CD4-positive, alpha-beta T cell (primary cell): Measurements from ENCODE around the gene PTPRK. TPM values are rescaled to one million over a fixed set of nuclear protein-coding genes. Genes with fewer than 3 reads are reported as not detected.
A peak's percentile ranks its signal among the peaks of the same experiment; 100 is the strongest.

Experiments
- ATAC-seq: fragments of 200-7000 bp; cut with Tn5 transposase; one replicate; pipeline ENCODE4 v1.10.0; 2022; ENCODE audit warnings: mild to moderate bottlenecking; ENCODE audit not compliant: poor library complexity
- CTCF ChIA-PET: fragments of 350-600 bp; sonication (Branson Sonifier 250); formaldehyde crosslinking; loops from one replicate; lab custom pipeline; 2021; ENCODE audit warnings: antibody characterized with exemption, inconsistent platforms; lab: Charles Lee
- POLR2A ChIA-PET: fragments of 350-600 bp; sonication (Branson Sonifier 250); formaldehyde crosslinking; loops from one replicate; lab custom pipeline; 2021; ENCODE audit warnings: antibody characterized with exemption, inconsistent platforms; lab: Charles Lee
- DNase-seq, 14 experiments: peaks; one replicate each; pipeline ENCODE4 v3.0.0-alpha.2; 2013 to 2020; ENCODE audit warnings: mixed read lengths in 2 of 14
- H3K27ac ChIP-seq, 2 donors: one replicate each; pipeline versions ENCODE4 v1.5.1 to v1.7.0; 2013; ENCODE audit warnings: low read length in 2 of 2, low read depth in 1 of 2, mild to moderate bottlenecking in 1 of 2
- H3K27me3 ChIP-seq, 2 experiments: 1 replicate in 1 of 2; 2 replicates in 1 of 2; pipeline versions ENCODE4 v1.6.1 to v1.7.0; 2013; ENCODE audit warnings: low read length in 2 of 2, control low read depth in 1 of 2, mild to moderate bottlenecking in 1 of 2, moderate library complexity in 1 of 2; ENCODE audit not compliant: insufficient read depth in 2 of 2, control insufficient read depth in 1 of 2
- H3K36me3 ChIP-seq: one replicate; pipeline ENCODE4 v1.6.1; 2013; ENCODE audit warnings: low read length, control low read depth; ENCODE audit not compliant: insufficient read depth
- H3K4me1 ChIP-seq: one replicate; pipeline ENCODE4 v1.6.1; 2013; ENCODE audit warnings: low read length, control low read depth; ENCODE audit not compliant: insufficient read depth
- H3K4me3 ChIP-seq: one replicate; pipeline ENCODE4 v1.5.1; 2013; ENCODE audit warnings: mild to moderate bottlenecking, low read length, moderate library complexity
- H3K9me3 ChIP-seq, 2 experiments: 1 replicate in 1 of 2; 2 replicates in 1 of 2; pipeline versions ENCODE4 v1.6.1 to v1.7.0; 2013; ENCODE audit warnings: low read length in 2 of 2, mild to moderate bottlenecking in 2 of 2, control low read depth in 1 of 2, moderate library complexity in 1 of 2; ENCODE audit not compliant: control insufficient read depth in 1 of 2, insufficient read depth in 1 of 2
- H3K27ac Mint-ChIP-seq: one replicate; pipeline ENCODE4 v1.8.0; 2020; ENCODE audit warnings: mixed read lengths
- H3K27me3 Mint-ChIP-seq: one replicate; pipeline ENCODE4 v1.8.0; 2021; ENCODE audit warnings: mixed read lengths
- H3K36me3 Mint-ChIP-seq: one replicate; pipeline ENCODE4 v1.8.0; 2021; ENCODE audit warnings: low read depth, mixed read lengths
- H3K4me1 Mint-ChIP-seq: one replicate; pipeline ENCODE4 v1.8.0; 2021; ENCODE audit warnings: low read depth, mixed read lengths
- H3K4me3 Mint-ChIP-seq: one replicate; pipeline ENCODE4 v1.8.0; 2020; ENCODE audit warnings: mild to moderate bottlenecking, mixed read lengths
- H3K9me3 Mint-ChIP-seq: one replicate; pipeline ENCODE4 v1.8.0; 2020; ENCODE audit warnings: mixed read lengths
- intact Hi-C, 2 experiments: fragments of 100-400 bp; cut with DNase I in 1 of 2; cut with micrococcal nuclease in 1 of 2; formaldehyde crosslinking; loops; one replicate each; pipeline versions ENCODE4 v1.15.1 to v1.9.0; 2023 to 2025; cut with DNase I, micrococcal nuclease
- total RNA-seq, 174 experiments: library from RNA in 2 of 174; stranded (reverse) in 2 of 174; gene quantifications; one replicate each; pipeline ENCODE4 v1.2.3 and lab custom pipeline; 2021 to 2026
- TF ChIP-seq, protein P1 (sequence below): fragments of 200-600 bp; IDR thresholded peaks from one replicate; pipeline ENCODE4 v1.8.0; 2022; ENCODE audit warnings: antibody characterized with exemption, mild to moderate bottlenecking

PTPRK gene
- total RNA-seq, 2 experiments from 2014 or later, result 8.4 to 10.3 TPM

DNA sequence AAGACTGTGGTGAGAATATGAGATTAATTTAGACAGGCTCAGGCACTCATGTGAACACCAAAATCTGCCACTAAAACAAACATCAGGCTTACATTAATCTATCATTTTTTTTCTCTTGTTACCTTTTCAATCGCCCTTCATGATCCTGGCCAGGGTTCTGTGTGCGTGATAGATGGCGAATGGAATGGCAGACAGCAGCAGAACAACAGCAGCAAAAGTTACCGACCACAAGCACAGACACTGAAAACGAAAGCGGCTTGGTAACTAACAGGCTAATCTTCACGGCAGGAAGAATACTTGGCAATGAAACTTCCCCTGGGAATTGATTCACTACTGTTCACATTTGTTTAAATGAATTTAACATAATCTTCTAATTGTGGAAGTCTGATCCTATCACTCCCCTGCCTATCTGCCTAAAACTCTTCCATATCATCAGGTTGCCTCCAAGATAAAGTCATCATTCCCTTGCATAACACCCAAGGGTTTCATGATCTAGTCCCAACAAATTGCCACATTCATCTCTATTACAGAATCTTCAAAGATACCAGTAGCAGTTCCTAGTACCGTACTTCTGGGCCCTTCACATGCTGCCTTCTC is 28.7 kb downstream of the PTPRK start:
- ATAC-seq (no peak), DNase-seq (peak in 1 of 14 experiments; percentile 5)
- H3K4me1 ChIP-seq, result no peaks in the 10 kb centered on the region
- no peaks in the 10 kb centered on the region for H3K27me3 ChIP-seq
- H3K4me3 ChIP-seq, result no peak overlapping the region
- H3K9me3 ChIP-seq, result peaks cover 0 to 4% of the 10 kb centered on the region in 2 experiments
- TF ChIP-seq, protein P1, sequence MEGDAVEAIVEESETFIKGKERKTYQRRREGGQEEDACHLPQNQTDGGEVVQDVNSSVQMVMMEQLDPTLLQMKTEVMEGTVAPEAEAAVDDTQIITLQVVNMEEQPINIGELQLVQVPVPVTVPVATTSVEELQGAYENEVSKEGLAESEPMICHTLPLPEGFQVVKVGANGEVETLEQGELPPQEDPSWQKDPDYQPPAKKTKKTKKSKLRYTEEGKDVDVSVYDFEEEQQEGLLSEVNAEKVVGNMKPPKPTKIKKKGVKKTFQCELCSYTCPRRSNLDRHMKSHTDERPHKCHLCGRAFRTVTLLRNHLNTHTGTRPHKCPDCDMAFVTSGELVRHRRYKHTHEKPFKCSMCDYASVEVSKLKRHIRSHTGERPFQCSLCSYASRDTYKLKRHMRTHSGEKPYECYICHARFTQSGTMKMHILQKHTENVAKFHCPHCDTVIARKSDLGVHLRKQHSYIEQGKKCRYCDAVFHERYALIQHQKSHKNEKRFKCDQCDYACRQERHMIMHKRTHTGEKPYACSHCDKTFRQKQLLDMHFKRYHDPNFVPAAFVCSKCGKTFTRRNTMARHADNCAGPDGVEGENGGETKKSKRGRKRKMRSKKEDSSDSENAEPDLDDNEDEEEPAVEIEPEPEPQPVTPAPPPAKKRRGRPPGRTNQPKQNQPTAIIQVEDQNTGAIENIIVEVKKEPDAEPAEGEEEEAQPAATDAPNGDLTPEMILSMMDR, result no peak
- Mint-ChIP-seq H3K9me3 (no peaks in the 10 kb centered on the region), H3K27me3 (peaks cover 21% of the 10 kb centered on the region), H3K36me3 (no peaks in the 10 kb centered on the region), H3K27ac (no peak overlapping the region), H3K4me1 (peaks cover 5% of the 10 kb centered on the region), H3K4me3 (peak overlapping the region; percentile 5)
- no peak overlapping the region for H3K27ac ChIP-seq
- CTCF ChIA-PET, result no interaction called here
- no peaks in the 10 kb centered on the region for H3K36me3 ChIP-seq
- POLR2A ChIA-PET, result no interaction called here
- intact Hi-C loops, result no loop called here

DNA sequence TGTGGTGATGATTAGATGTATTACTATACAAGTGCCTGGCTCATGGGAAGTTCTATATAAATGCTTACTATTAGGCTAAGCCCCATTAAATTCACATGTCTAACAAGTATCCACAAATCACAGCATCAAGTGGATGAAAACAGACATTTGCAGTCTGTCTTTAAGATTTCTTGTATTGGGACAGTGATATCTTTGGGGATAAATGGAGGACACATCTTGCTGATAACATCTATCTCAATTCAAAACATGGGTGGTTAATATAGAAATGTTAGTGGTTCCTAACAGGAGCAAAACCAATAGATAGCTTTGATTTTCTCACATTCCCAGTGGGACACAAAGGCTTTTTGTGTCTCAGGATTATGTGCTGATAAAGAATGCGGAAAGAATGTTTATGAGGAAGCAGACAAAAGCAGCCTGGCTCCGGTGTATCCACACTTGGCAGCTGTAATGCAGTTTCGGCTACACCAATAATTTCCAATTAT is 29.3 kb downstream of the PTPRK start:
- Histone ChIP-seq H3K4me3 (no peak overlapping the region), H3K27ac (no peak overlapping the region), H3K36me3 (no peaks in the 10 kb centered on the region), H3K27me3 (no peaks in the 10 kb centered on the region), H3K4me1 (no peaks in the 10 kb centered on the region), H3K9me3 (peaks cover 0 to 4% of the 10 kb centered on the region in 2 experiments)
- DNase-seq (no peak), ATAC-seq (no peak)
- no peak overlapping the region for H3K4me3 Mint-ChIP-seq
- POLR2A ChIA-PET, result no interaction called here
- H3K36me3 Mint-ChIP-seq, result no peaks in the 10 kb centered on the region
- H3K27ac Mint-ChIP-seq, result no peak overlapping the region
- TF ChIP-seq, protein P1, result no peak
- CTCF ChIA-PET, result no interaction called here
- H3K9me3 Mint-ChIP-seq, result no peaks in the 10 kb centered on the region
- intact Hi-C loops, result no loop called here
- H3K27me3 Mint-ChIP-seq, result peaks cover 21% of the 10 kb centered on the region
- peaks cover 5% of the 10 kb centered on the region for H3K4me1 Mint-ChIP-seq

DNA sequence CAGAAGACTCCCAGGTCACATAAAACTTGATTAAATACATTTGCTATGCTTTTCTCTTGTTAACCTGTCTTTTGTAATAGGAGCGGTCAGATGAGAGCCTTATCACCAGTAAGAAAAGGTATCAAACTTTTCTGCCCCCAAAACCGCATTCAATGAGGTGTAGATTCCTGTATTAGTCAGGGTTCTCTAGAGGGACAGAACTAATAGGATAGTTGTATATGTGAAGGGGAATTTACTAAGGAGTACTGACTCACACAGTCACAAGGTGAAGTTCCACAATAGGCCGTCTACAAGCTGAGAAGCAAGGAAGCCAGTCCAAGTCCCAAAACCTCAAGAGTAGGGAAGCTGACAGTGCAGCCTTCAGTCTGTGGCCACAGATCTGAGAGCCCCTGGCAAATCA is 32.7 kb downstream of the PTPRK start:
- Histone ChIP-seq H3K27ac (no peak overlapping the region), H3K9me3 (no peaks in the 10 kb centered on the region), H3K4me1 (no peaks in the 10 kb centered on the region), H3K27me3 (no peaks in the 10 kb centered on the region), H3K36me3 (no peaks in the 10 kb centered on the region), H3K4me3 (no peak overlapping the region)
- Mint-ChIP-seq H3K4me1 (peaks cover 5% of the 10 kb centered on the region), H3K36me3 (no peaks in the 10 kb centered on the region), H3K27ac (no peak overlapping the region), H3K4me3 (no peak overlapping the region), H3K27me3 (peaks cover 16% of the 10 kb centered on the region), H3K9me3 (no peaks in the 10 kb centered on the region)
- TF ChIP-seq, protein P1, result no peak
- ATAC-seq (no peak), DNase-seq (no peak)
- intact Hi-C loops, result no loop called here
- ChIA-PET CTCF (interaction anchor here (2.5 kb wide), 1 partner anchor 11 kb away, joined by 5 read pairs; no protein-coding TSS in a partner anchor), POLR2A (no interaction called here)
